C4-2B (cell line): ENCODE results near the gene FBRSL1.

ENCODE experiments used
- H3K27ac ChIP-seq: fragments of 450-650 bp; 2 replicates; pipeline ENCODE4 v1.5.1; 2017
- ZFX ChIP-seq: fragments of 450-650 bp; IDR thresholded peaks from 2 replicates; pipeline ENCODE4 v1.6.1; 2017
- TF ChIP-seq, protein P1 (sequence below): fragments of 450-650 bp; conservative IDR thresholded peaks from 2 replicates; pipeline ENCODE4 v1.5.1; 2017; ENCODE audit warnings: mild to moderate bottlenecking

The FBRSL1 gene

DNA sequence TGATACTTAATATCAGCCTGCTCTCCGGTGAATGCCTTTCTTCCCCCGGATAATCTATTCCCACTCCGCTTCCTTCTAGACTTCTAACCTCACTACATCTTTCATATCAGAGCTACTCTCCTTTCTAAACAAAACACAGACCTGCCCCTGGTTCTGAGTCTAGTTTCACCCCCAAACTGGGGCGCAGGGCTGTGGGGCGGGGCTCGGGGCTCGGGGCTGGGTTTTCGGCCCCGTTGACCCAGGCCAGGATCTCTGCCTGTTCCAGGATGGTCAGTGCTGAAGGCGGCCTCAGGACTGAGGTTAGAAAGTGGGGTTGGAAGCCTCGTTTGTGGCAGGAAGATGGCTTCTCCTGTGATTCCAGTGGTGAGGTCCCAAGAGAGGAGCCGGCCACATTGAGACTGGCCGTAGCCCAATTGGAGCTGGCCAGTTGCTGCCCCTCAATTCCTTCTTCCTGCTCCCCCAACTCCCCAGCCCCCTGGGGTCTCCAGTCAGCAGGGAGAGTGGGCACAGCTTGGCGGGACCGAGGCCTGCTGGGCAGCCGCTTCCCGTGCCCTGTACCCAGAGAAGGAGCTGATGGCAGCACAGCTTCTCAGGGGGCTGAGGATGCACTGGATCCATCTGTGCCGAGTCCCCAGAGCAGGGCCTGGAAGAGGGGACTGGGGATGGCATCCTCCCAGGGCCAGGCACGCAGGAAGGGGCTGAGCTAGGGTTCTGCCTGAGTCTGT lies 67.5 kb downstream of the FBRSL1 start:
- no peak for TF ChIP-seq ZFX
- TF ChIP-seq, protein P1, sequence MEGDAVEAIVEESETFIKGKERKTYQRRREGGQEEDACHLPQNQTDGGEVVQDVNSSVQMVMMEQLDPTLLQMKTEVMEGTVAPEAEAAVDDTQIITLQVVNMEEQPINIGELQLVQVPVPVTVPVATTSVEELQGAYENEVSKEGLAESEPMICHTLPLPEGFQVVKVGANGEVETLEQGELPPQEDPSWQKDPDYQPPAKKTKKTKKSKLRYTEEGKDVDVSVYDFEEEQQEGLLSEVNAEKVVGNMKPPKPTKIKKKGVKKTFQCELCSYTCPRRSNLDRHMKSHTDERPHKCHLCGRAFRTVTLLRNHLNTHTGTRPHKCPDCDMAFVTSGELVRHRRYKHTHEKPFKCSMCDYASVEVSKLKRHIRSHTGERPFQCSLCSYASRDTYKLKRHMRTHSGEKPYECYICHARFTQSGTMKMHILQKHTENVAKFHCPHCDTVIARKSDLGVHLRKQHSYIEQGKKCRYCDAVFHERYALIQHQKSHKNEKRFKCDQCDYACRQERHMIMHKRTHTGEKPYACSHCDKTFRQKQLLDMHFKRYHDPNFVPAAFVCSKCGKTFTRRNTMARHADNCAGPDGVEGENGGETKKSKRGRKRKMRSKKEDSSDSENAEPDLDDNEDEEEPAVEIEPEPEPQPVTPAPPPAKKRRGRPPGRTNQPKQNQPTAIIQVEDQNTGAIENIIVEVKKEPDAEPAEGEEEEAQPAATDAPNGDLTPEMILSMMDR, result no peak

DNA sequence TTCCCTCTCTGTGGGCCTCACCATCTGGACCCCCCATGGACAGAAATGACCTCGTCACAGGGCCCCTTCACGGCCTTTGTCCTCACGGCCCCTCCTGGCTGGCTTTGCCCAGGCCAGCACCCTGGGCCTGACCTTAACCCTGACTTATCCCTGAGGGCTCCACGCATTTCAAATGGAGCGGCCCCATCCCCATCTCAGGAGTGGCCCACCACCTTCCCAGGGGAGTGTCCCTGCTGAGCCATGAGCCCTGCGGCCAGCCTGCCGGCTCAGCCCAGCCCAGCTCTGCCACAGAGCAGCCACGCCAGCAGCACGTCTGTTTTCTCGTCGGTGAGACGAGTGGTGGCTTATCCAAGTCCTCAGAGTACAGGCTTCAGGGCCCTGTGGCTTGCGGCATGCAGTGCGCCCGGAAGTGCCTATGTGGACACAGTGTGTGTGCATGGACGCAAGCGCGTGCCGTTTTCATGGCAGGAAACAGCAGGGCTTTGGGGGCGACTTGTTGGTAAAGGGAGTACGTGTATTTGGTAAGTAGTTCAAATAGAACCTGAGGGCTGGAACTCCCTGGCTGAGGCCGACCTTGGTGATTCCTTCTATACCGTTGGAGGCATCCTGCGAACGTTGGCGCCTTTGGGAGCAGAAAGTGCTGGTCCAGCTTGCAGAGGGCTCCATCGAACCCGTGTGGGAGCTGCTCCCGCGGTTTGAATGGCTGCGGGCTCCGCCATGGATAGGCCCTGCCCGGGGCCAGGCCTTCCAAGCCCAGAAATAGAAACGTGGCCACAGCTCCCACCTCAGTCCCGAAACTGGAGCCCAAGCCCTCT lies 68.3 kb downstream of the FBRSL1 start:
- TF ChIP-seq, protein P1, result no peak
- no peak for TF ChIP-seq ZFX
- H3K27ac ChIP-seq, result no peak overlapping the region

More for the DNA sequence above, 67.5 kb downstream of the FBRSL1 start:
- no peak overlapping the region for H3K27ac ChIP-seq

DNA sequence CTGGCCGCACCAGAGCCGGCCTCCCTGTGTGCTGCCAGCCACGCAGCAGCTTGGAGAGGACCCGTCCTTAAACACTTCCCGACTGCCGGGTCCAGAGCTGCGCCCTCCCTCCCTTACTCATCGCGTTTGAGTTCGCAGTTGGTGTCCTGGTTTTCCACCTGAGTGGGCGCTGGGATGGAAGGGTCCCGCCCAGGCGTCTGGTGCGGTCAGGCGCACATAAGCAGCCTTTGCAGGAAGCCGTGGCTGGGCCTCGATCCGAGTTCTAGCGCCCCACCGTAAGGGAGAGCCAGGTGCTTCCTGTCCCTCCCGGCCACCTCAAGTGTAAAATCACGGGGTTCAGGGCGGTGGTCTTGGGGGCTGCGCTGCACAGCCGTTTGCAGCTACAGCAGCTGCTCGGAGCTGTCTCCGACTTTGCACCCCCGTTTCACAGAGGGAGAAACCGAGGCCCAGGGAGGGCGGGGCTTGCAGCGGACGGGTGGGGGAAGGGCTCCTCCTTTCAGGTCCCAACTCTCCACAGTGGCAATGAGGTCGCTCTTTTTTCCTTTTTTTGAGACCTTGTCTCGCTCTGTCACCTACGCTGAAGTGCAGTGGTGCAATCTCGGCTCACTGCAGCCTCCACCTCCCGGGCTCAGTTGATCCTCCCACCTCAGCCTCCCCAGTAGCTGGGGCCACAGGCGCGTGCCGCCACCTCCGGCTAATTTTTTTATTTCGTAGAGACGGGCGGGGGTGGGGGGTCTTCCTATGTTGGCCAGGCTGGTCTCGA lies 69.1 kb downstream of the FBRSL1 start:
- TF ChIP-seq ZFX, result no peak
- TF ChIP-seq, protein P1, result no peak
- peak overlapping the region; percentile 98 for H3K27ac ChIP-seq

DNA sequence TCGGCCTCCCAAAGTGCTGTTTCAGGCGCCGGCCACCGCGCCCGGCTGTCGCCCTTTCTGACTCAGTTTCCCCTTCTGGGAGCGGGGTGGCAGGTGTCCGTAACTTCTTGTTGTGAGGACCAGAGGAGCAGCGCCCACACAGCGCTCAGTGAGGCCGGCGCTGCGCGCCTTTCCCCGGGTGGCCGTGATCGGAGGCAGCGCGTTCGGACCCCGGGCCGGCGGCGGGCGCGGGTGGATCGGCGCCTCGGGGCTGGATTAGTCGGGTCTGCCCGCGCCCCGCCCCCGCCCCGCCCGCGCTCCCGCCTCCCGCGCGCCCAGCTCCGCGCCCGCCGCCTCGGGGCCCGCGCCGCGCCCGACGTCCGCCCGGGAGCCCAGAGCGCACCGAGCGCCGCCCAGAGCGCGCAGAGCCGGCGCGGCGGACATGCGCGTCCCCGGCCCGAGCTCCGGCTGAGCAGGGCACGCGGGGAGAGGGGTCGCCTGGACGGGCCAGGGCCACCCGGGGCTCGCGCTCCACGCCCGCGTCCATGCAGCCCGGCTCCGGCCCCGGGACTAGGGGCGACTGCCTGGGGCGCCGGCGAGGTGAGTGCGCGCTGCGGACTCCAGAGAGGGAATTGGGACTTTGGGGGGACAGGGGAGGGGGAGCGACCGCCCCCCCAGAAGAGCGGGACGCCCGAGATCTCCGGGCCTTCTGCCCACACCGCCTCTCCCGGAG lies 69.9 kb downstream of the FBRSL1 start:
- TF ChIP-seq ZFX, result peak; percentile 30; the same call in 1 of the 2 replicates
- TF ChIP-seq, protein P1, result no peak
- H3K27ac ChIP-seq, result peak overlapping the region; percentile 98

DNA sequence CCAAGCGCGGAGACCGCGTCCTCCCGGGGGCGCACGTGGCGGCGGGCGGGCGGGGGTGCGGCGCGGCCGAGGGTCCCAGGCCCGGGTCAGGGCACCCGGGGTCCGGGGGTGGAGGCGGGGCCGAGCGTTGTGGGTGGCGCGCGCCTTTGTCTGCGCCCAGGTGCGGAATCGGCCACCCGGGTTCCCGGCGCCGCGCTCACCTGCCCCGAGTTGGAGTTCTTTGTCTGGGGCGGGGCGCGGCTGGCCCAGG lies 70.3 kb downstream of the FBRSL1 start:
- H3K27ac ChIP-seq, result peak overlapping the region; percentile 98
- 0 out of 2 replicates have a peak, but pooled peaks have one; percentile 26 for TF ChIP-seq ZFX
- TF ChIP-seq, protein P1, result no peak

DNA sequence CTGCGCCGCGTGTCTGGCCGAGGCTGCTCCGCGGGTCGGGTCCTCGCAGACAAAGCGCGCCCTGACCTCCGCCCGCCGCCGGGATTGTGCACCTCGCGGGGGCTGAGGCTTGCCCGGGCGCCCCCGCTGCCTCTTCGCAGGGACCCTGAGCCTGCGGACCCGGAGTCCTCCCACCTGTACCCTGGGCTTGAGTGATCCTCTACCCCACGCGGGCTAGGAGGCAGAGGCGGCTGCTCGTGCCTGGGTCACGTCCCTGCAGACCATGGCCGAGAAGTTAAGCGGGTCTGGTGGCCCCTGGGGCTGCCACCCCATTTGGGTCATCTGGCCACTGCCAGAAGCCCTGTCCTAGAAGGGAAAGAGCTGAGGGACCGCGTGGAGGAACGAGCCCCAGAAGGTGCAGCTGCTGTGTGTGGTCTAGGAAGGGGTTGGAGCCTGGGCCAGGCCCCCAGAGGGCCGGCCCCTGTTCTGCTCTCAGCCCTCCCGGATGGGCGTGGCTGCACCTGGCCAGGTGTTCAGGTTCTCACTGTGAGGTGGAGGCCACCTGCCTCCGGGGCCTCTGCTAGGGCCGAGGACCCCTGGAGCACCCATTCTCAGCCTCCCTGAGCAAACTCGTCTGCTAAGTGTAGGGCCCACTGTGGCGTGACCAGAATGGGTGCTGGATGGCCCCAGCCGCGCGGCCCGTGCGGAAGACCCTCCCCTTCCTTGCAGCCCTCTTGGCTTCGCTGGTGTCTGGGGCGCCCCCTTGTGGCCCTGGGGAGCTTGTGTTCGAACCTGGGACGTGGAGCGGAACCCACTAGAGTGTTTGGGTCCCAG lies 70.9 kb downstream of the FBRSL1 start:
- peak overlapping the region; percentile 98 for H3K27ac ChIP-seq
- TF ChIP-seq, protein P1, result peak; percentile 93
- no peak for TF ChIP-seq ZFX
